Measurements from ENCODE around the gene FCHO2. TPM values are rescaled to one million over a fixed set of nuclear protein-coding genes. Genes with fewer than 3 reads are reported as not detected.

FCHO2 gene
- total and polyA plus RNA-seq, 2 of the 8 experiments (the other 6 are each of a cell fraction or from before 2014, with no cell fraction given) = 4.3 to 15.7 TPM

DNA sequence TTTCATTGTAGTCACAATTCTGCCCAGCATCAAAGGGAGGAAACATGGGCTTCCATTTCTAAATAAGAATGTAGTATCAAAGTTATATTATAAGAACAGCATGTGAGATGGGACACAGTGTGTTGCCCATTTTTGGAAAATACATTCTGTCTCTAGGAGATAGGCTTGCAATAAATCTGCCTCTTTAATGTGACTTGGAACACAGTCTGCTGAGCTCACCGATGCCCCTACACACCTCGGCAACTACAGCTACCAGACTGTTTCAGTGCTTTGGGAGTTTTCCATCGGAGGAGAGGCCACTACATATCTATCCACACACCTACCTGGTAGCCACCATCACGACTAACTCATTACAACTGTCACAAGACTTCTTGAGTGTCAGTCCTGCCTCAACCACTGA is 18.9 kb upstream of the FCHO2 start (continued):
- TF ChIP-seq RBBP5 (IDR thresholded peaks at IDR 0.05; ENCODE audit: borderline replicate concordance, low read depth, low read length) = no peak
- TF ChIP-seq, protein P1, sequence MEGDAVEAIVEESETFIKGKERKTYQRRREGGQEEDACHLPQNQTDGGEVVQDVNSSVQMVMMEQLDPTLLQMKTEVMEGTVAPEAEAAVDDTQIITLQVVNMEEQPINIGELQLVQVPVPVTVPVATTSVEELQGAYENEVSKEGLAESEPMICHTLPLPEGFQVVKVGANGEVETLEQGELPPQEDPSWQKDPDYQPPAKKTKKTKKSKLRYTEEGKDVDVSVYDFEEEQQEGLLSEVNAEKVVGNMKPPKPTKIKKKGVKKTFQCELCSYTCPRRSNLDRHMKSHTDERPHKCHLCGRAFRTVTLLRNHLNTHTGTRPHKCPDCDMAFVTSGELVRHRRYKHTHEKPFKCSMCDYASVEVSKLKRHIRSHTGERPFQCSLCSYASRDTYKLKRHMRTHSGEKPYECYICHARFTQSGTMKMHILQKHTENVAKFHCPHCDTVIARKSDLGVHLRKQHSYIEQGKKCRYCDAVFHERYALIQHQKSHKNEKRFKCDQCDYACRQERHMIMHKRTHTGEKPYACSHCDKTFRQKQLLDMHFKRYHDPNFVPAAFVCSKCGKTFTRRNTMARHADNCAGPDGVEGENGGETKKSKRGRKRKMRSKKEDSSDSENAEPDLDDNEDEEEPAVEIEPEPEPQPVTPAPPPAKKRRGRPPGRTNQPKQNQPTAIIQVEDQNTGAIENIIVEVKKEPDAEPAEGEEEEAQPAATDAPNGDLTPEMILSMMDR (IDR thresholded peaks at IDR 0.05; ENCODE audit: control extremely low read depth in 1 of 3, insufficient read depth in 1 of 3, low read depth in 1 of 3, low read length in 3 of 3) = no peak
